Neuronal stem cell (in vitro differentiated cells): ENCODE results near the gene USP26.
"Not testable (repeated sequence)": the region's sequence is repeated elsewhere in the genome, so short reads cannot be mapped to it uniquely, and the experiment has no call there.

Source experiments
- DNase-seq: peaks from one replicate; pipeline ENCODE4 v3.0.0-alpha.2; 2013; ENCODE audit warnings: low spot score
- H2AFZ ChIP-seq: one replicate; pipeline ENCODE4 v1.6.1; 2013; ENCODE audit warnings: mild to moderate bottlenecking, low read length, inconsistent platforms
- H2AK5ac ChIP-seq: 2 replicates; pipeline ENCODE4 v1.6.1; 2013; ENCODE audit warnings: low read depth, mild to moderate bottlenecking, inconsistent platforms, low read length, moderate library complexity, mixed read lengths
- H2BK120ac ChIP-seq: 2 replicates; pipeline ENCODE4 v1.6.1; 2013; ENCODE audit warnings: low read depth, mild to moderate bottlenecking, inconsistent platforms, low read length, moderate library complexity, mixed read lengths
- H2BK12ac ChIP-seq: one replicate; pipeline ENCODE4 v1.6.1; 2013; ENCODE audit warnings: low read length, inconsistent platforms
- H2BK15ac ChIP-seq: 2 replicates; pipeline ENCODE4 v1.6.1; 2013; ENCODE audit warnings: mild to moderate bottlenecking, low read length, inconsistent platforms, mixed read lengths
- H2BK5ac ChIP-seq: one replicate; pipeline ENCODE4 v1.6.1; 2013; ENCODE audit warnings: inconsistent platforms, mild to moderate bottlenecking, low read length, moderate library complexity
- H3K14ac ChIP-seq: one replicate; pipeline ENCODE4 v1.6.1; 2013; ENCODE audit warnings: low read length, inconsistent platforms
- H3K18ac ChIP-seq: 2 replicates; pipeline ENCODE4 v1.6.1; 2013; ENCODE audit warnings: low read length, inconsistent platforms
- H3K23ac ChIP-seq: 2 replicates; pipeline ENCODE4 v1.6.1; 2013; ENCODE audit warnings: low read depth, mild to moderate bottlenecking, mixed read lengths, low read length, inconsistent platforms; ENCODE audit not compliant: poor library complexity
- H3K27ac ChIP-seq: replicated peaks from 3 replicates; pipeline ENCODE4 v1.5.1; 2013; ENCODE audit warnings: low read length, inconsistent platforms
- H3K27me3 ChIP-seq, 3 experiments: 2 replicates each; pipeline ENCODE4 v1.6.1; 2013; ENCODE audit warnings: low read length in 3 of 3, mild to moderate bottlenecking in 2 of 3, inconsistent platforms in 1 of 3, low read depth in 1 of 3, mixed read lengths in 1 of 3, moderate library complexity in 1 of 3; ENCODE audit not compliant: control insufficient read depth in 3 of 3, insufficient read depth in 3 of 3
- H3K36me3 ChIP-seq, 2 donors: replicated peaks in 1 of 2; 2 replicates each; pipeline ENCODE4 v1.6.1; 2013; ENCODE audit warnings: low read length in 2 of 2; ENCODE audit not compliant: control insufficient read depth in 2 of 2, insufficient read depth in 2 of 2
- H3K4ac ChIP-seq: 2 replicates; pipeline ENCODE4 v1.6.1; 2013; ENCODE audit warnings: inconsistent platforms, mild to moderate bottlenecking, low read length, moderate library complexity
- H3K4me1 ChIP-seq, 2 donors: 1 replicate in 1 of 2; 2 replicates in 1 of 2; pipeline ENCODE4 v1.6.1; 2013; ENCODE audit warnings: low read length in 2 of 2, low read depth in 1 of 2; ENCODE audit not compliant: control insufficient read depth in 2 of 2, insufficient read depth in 1 of 2
- H3K4me2 ChIP-seq: one replicate; pipeline ENCODE4 v1.6.1; 2013; ENCODE audit warnings: mild to moderate bottlenecking, low read length, inconsistent platforms; ENCODE audit not compliant: insufficient read depth, poor library complexity, severe bottlenecking
- H3K4me3 ChIP-seq, 2 donors: 2 replicates each; pipeline ENCODE4 v1.5.1; 2013; ENCODE audit warnings: low read length in 2 of 2, mild to moderate bottlenecking in 2 of 2, inconsistent platforms in 1 of 2, moderate library complexity in 1 of 2
- H3K79me1 ChIP-seq: one replicate; pipeline ENCODE4 v1.6.1; 2013; ENCODE audit warnings: low read depth, mild to moderate bottlenecking, inconsistent platforms, low read length, moderate library complexity
- H3K9ac ChIP-seq: one replicate; pipeline ENCODE4 v1.6.1; 2013; ENCODE audit warnings: mild to moderate bottlenecking, low read depth, low read length, inconsistent platforms; ENCODE audit not compliant: poor library complexity
- H3K9me3 ChIP-seq, 2 donors: replicated peaks in 1 of 2; 2 replicates each; pipeline versions ENCODE3 to v1.6.1; 2013; ENCODE audit warnings: low read length in 2 of 2, mild to moderate bottlenecking in 2 of 2, inconsistent platforms in 1 of 2, low read depth in 1 of 2, mixed read lengths in 1 of 2, moderate library complexity in 1 of 2; ENCODE audit not compliant: control insufficient read depth in 2 of 2, insufficient read depth in 1 of 2
- H4K8ac ChIP-seq: one replicate; pipeline ENCODE4 v1.6.1; 2013; ENCODE audit warnings: low read depth, mild to moderate bottlenecking, inconsistent platforms, low read length, moderate library complexity
- H4K91ac ChIP-seq: one replicate; pipeline ENCODE4 v1.6.1; 2013; ENCODE audit warnings: low read length, low read depth, mild to moderate bottlenecking, inconsistent platforms; ENCODE audit not compliant: poor library complexity
- WGBS, 2 donors: extraction: QIAGEN DNeasy Blood & Tissue Kit; methylation state at CpG; one replicate each; pipeline ENCODE4 v1.1.7; 2013; ENCODE audit warnings: missing lambda C conversion rate in 2 of 2, mixed read lengths in 1 of 2; ENCODE audit not compliant: insufficient read length in 2 of 2, insufficient replicate concordance in 1 of 2; ENCODE audit errors: extremely low coverage in 2 of 2; 5-methylcytosine and 5-hydroxymethylcytosine counted together

Gene USP26

DNA sequence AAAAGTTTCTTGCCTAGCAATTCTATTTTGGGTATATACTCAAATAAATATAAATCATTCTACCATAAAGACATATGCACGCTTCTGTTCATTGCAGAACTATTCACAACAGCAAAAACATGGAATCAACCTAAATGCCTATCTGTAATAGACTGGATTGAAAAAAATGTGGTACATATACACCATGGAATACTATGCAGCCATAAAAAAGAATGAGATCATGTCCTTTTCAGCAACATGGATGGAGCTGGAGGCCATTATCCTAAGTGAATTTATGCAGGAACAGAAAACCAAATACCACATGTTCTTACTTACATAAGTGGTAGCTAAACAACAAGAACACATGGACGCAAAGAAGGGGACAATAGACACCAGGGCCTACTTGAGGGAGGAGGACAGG, 116.9 kb downstream of the USP26 start:
- not testable (repeated sequence) for H2AK5ac ChIP-seq, DNase-seq, H3K27ac ChIP-seq, H3K4me1 ChIP-seq, H2BK12ac ChIP-seq, H3K79me1 ChIP-seq, H2BK120ac ChIP-seq, H2BK15ac ChIP-seq, H3K27me3 ChIP-seq, H4K8ac ChIP-seq, H4K91ac ChIP-seq, H2BK5ac ChIP-seq, H3K4me3 ChIP-seq, H3K9ac ChIP-seq, H3K18ac ChIP-seq, H2AFZ ChIP-seq, H3K36me3 ChIP-seq, H3K9me3 ChIP-seq, H3K14ac ChIP-seq, H3K4me2 ChIP-seq, H3K4ac ChIP-seq, H3K23ac ChIP-seq
- no CpG with 5 or more reads among the region's 2 CpGs for WGBS, 2 donors
